ENCODE results near the gene OSGEPL1.

Gene OSGEPL1, protein sequence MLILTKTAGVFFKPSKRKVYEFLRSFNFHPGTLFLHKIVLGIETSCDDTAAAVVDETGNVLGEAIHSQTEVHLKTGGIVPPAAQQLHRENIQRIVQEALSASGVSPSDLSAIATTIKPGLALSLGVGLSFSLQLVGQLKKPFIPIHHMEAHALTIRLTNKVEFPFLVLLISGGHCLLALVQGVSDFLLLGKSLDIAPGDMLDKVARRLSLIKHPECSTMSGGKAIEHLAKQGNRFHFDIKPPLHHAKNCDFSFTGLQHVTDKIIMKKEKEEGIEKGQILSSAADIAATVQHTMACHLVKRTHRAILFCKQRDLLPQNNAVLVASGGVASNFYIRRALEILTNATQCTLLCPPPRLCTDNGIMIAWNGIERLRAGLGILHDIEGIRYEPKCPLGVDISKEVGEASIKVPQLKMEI

DNA sequence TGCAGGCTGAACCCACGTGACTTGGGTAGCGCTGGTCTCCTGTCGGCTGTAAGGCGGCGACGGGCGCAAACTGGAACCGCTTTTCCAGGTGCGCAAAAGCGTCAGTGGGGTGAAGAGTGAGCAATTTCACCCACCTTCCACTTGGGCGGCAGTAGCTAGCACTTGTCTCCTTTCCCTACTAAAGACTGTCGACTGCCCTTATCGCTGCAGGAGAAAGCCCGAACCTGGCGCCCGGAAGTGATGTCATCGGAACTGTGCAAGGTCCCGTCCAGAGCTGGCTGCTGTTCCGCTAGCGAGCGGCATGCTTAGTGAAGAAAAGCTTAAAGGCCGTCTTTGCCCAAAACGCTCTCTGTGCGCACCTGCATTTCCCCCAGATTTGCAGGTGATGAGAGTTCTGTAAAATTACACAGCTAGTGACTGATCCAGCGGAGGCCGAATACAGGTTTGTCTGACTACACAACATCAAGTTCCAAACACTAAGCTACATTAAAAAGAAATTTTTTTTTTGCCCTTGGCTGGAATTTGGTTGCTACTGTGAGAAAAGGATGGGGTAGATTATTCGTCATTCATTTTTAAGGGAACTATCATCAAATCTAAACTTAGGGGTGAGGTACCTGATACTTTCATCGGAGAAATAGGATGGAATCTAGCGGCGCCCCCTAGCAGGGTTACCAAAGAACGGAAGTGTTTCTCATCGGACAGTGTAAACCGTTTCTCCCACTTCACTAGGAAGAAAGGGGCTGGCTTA lies at the start of gene OSGEPL1:
Gene OSGEPL1 (minus strand): TSS at position 242 of the 748 bp plus-strand sequence. CDS start 1,152 bp downstream, outside the sequence.
- DNase-seq (ENCODE audit: low spot score), result peak; percentile 77
- TF ChIP-seq, protein P1, sequence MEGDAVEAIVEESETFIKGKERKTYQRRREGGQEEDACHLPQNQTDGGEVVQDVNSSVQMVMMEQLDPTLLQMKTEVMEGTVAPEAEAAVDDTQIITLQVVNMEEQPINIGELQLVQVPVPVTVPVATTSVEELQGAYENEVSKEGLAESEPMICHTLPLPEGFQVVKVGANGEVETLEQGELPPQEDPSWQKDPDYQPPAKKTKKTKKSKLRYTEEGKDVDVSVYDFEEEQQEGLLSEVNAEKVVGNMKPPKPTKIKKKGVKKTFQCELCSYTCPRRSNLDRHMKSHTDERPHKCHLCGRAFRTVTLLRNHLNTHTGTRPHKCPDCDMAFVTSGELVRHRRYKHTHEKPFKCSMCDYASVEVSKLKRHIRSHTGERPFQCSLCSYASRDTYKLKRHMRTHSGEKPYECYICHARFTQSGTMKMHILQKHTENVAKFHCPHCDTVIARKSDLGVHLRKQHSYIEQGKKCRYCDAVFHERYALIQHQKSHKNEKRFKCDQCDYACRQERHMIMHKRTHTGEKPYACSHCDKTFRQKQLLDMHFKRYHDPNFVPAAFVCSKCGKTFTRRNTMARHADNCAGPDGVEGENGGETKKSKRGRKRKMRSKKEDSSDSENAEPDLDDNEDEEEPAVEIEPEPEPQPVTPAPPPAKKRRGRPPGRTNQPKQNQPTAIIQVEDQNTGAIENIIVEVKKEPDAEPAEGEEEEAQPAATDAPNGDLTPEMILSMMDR (IDR thresholded peaks at IDR 0.05; ENCODE audit: extremely low read depth, insufficient read depth, missing control alignments), result peak; percentile 73
- in situ Hi-C loops (cut with MboI; ENCODE audit: low pct_unique_long_range_greater_than_20kb, low sequenced_read_pairs, unreplicated experiment), result no loop called here

DNA sequence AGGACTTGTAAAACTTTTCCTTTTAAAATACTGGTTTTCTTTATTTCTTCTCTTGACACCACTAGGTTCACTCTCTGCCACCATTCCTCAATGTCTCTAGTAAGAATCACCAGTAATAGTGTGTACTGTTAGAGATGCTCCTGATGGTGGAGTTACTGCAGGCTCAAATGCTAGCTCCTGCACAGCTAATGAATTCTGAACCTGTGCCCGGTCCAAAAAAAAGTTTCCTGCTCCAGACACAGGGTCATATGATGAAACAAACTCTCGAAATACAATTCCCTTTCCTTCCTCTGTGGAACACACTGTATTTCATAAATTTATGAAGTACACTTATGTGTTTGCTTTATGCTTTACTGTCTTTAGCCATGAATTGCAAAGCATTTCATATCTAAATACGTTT lies 40.8 kb upstream of the OSGEPL1 start:
- in situ Hi-C loops (cut with MboI; ENCODE audit: low pct_unique_long_range_greater_than_20kb, low sequenced_read_pairs, unreplicated experiment), result no loop called here
- TF ChIP-seq, protein P1 (IDR thresholded peaks at IDR 0.05; ENCODE audit: extremely low read depth, insufficient read depth, missing control alignments), result no peak

DNA sequence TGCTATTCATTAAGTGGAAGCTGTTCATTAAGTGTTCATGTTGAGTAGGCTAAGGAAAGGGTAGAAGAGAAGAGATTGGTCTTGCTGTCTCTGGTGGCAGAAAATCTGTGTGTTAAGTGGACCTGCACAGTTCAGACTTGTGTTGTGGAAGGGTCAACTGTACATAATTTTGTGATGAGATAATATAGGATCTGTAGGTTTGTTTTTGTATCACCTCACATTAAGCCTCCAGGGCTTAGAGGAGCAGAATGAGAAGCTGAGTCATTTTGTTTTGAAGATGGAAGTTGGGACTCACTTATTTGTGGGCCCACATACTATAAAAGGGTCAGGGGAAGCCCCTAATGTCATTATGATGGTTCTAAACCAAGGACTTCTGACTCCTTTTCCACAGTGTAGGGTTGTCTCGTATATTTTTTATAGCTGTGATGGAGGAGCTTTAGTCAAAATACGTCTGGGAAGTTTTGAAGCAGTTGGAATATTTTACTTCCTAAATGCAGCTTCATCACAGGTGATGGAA lies 39.9 kb upstream of the OSGEPL1 start:
- in situ Hi-C loops (cut with MboI; ENCODE audit: low pct_unique_long_range_greater_than_20kb, low sequenced_read_pairs, unreplicated experiment), result no loop called here
- DNase-seq (ENCODE audit: low spot score), result no peak
- TF ChIP-seq, protein P1 (IDR thresholded peaks at IDR 0.05; ENCODE audit: extremely low read depth, insufficient read depth, missing control alignments), result no peak

More for the DNA sequence above, 40.8 kb upstream of the OSGEPL1 start:
- DNase-seq (ENCODE audit: low spot score), result no peak

DNA sequence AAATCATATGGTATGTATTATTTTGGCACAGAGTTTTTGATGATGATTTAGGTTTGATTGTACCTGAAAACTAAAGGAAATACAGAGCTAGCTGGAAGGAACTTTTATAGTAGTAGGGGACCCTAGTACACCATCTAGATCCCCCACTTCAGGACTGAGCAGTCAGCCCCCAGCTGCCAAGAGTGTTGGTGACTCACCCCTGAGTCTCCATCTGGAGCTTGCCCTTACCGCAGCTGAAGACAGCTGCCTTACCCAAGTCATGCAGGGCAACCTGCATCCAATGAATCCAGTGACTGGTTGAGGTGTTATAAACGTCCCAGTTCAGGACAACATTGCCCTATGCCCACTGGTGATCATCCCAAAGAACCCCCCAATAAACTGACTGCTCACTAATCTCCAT lies 36.9 kb upstream of the OSGEPL1 start:
- no peak for DNase-seq (ENCODE audit: low spot score)
- in situ Hi-C loops (cut with MboI; ENCODE audit: low pct_unique_long_range_greater_than_20kb, low sequenced_read_pairs, unreplicated experiment), result loop anchor here (10.0 kb wide), 1 partner anchor 265 kb away; the partner anchor contains the start of gene MSTN
- TF ChIP-seq, protein P1 (IDR thresholded peaks at IDR 0.05; ENCODE audit: extremely low read depth, insufficient read depth, missing control alignments), result no peak

DNA sequence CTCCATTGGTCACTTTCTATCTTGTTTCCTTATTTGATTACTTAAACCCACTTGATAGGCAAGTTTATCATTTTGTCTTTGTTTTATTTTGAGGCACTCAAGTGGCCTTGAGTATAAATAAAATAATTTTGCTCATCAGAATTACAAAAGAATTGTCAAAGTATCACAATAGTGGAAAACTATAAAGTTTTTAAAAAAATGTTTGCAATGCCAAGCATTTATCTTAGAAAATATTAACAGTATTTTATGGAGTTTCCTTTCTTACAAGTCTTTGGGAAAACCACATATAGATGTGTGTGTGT lies 36.4 kb upstream of the OSGEPL1 start:
- in situ Hi-C loops (cut with MboI; ENCODE audit: low pct_unique_long_range_greater_than_20kb, low sequenced_read_pairs, unreplicated experiment), result loop anchor here (10.0 kb wide), 1 partner anchor 266 kb away; the partner anchor contains the start of gene MSTN
- DNase-seq (ENCODE audit: low spot score), result no peak
- TF ChIP-seq, protein P1 (IDR thresholded peaks at IDR 0.05; ENCODE audit: extremely low read depth, insufficient read depth, missing control alignments), result no peak

DNA sequence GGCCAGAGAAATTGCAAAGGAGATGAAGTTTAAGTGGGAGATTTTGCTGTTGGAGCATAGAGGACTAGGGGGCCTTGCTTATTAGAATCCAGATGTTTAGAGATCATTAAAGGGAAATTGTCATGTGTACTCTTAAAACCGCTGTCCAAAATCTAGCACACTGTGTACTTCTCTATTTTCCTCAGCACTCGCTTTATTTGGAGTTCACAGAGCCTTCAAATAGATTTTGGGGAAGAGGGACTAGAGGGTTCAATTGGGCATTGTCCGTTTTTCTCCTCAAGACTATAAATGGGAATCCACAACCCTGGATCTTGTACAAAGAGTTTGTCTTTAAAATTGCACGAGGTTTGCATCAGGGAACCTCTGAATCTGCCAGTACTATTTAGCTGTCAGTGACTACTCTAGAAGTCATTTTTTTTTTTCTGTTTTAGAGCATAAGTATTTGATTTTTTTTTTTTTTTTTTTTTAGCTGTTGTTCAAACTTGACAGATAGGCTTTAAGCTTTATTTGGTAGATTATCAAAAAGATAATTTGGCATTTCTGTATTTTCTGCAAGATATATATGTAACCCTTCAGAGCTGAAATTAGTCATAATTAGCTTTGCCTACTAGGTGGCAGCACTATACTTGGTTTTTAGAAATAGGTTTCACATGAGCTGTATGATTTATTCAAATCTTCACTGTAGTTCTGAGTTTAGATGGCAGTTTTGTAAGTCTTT lies 35.9 kb upstream of the OSGEPL1 start:
- in situ Hi-C loops (cut with MboI; ENCODE audit: low pct_unique_long_range_greater_than_20kb, low sequenced_read_pairs, unreplicated experiment), result loop anchor here (10.0 kb wide), 1 partner anchor 266 kb away; the partner anchor contains the start of gene MSTN
- TF ChIP-seq, protein P1 (IDR thresholded peaks at IDR 0.05; ENCODE audit: extremely low read depth, insufficient read depth, missing control alignments), result peak; percentile 54
- peak; percentile 28 for DNase-seq (ENCODE audit: low spot score)

Data from GM13977 (cell line).